T47D (cell line): Measurements from ENCODE around the gene UFD1.
"Not testable (repeated sequence)": the region's sequence is repeated elsewhere in the genome, so short reads cannot be mapped to it uniquely, and the experiment has no call there.

Experiments
- DNase-seq, 2 experiments: peaks; one replicate each; pipeline versions ENCODE4 v3.0.0 to v3.0.0-alpha.2; 2011 to 2012; ENCODE audit warnings: low read depth in 1 of 2, low spot score in 1 of 2
- JUND ChIP-seq: IDR thresholded peaks from 2 replicates; pipeline ENCODE4 v1.6.1; 2012; ENCODE audit warnings: low read depth
- in situ Hi-C: cut with HindIII; loops from 2 replicates; pipeline ENCODE4 v1.10.0; 2016; ENCODE audit warnings: low sequenced_read_pairs, low pct_unique_long_range_greater_than_20kb

UFD1 gene

DNA sequence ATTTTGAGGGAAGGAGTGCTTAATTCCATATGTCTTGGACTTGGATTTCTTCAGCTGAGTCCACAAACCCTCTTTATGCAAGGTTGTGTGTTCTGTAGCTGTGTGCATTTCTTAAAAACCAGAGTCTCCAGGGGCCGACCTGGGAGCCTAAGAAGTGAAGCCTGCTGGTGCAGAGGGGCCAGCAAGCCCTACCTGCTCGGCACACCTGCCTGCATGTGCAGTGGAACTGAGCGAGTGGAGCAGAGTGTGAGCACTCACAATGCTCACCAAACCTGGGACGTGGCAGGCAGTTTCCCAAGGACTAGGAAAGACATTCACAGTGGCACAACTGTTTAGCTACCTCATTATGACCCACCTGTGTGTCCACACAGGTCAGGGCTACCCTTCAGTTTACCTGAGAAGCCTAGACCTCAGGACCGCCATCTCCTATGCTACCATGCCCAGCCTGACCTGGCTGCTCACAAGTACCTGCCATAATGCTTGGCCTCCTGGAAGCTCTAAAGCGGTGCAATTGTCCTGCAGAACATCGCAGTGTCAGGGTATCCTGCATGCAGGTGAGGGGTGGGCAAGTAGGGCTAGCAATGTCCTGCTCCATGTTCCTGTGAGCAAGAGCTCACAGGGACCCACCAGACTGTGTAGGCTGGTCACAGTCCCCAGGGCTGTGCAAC lies 35.3 kb downstream of the UFD1 start:
- in situ Hi-C loops, result no loop called here
- no peak for DNase-seq
- no peak for TF ChIP-seq JUND

GRCh38 chr22:19442166-19442565 lies 36.8 kb downstream of the UFD1 start:
- in situ Hi-C loops, result no loop called here
- TF ChIP-seq JUND, result no peak

DNA sequence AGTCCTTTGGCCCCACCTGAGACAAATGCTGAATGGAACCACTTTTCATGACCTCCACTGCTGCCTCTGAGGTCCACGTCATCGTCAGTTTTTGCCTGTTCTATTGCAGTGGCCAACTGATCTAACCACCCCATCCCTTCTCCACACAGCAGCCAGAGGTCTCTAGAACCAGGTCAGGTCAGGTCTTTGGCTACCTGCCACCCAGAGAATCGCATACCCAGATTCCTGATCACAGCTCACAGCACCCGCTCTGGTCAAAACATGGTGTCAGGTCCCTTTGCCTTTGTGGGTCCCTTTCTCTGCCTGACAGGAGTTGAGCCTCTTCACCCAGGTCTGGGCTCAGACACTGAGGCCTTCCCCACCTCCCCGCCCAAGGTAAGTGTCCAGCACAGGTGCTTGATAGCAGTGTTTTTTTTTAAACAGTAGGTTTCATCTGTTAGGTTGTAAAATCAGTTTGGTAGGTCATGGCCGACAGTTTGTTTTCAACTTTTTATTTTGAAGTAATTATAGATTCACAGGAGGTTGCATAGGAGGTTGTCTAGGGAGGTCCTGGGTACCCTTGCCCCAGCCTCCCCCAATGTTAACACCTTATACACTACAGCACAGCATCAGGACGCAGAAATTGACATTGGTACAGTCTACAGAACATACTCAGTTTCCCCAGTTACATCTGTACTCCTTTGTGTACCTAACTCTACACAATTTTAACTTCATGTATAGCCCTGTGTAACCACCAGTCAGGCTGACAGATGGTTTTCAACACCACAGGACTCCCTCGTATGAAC lies 38.4 kb downstream of the UFD1 start:
- in situ Hi-C loops, result no loop called here
- TF ChIP-seq JUND, result no peak
- no peak for DNase-seq

More at GRCh38 chr22:19442166-19442565, 36.8 kb downstream of the UFD1 start:
- no peak for DNase-seq

- DNase-seq, result no peak
- in situ Hi-C loops, result no loop called here
- no peak for TF ChIP-seq JUND
These were observed 40.7 kb downstream of the UFD1 start for GRCh38 chr22:19438298-19438697.

DNA sequence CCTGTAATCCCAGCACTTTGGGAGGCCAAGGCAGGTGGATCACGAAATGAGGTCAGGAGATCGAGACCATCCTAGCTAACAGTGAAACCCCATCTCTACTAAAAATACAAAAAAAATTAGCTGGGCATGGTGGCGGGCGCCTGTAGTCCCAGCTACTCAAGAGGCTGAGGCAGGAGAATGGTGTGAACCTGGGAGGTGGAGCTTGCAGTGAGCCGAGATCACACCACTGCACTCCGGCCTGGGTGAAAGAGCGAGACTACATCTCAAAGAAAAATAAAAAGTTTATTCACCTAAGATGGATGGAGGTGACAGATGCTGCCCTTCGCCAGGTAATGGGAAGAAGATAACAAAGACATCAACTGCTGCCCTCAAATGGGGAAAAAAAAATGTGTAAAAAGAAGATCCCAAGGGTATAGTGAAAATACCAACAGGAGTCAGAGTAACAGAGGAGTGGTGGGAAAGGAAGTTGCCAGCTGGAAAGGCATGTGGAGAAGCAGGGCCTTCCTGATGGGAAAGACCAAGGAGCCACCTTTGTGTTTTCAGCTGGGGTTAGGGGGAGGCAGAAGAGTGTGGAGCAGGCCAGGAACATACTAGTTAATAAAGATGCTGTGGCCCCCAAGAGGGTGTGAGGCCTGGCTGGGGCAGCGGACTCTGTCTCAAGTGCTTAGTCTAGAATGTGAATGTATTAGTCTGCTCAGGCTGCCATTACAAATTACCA lies 42.4 kb downstream of the UFD1 start:
- in situ Hi-C loops, result not testable (repeated sequence)

DNA sequence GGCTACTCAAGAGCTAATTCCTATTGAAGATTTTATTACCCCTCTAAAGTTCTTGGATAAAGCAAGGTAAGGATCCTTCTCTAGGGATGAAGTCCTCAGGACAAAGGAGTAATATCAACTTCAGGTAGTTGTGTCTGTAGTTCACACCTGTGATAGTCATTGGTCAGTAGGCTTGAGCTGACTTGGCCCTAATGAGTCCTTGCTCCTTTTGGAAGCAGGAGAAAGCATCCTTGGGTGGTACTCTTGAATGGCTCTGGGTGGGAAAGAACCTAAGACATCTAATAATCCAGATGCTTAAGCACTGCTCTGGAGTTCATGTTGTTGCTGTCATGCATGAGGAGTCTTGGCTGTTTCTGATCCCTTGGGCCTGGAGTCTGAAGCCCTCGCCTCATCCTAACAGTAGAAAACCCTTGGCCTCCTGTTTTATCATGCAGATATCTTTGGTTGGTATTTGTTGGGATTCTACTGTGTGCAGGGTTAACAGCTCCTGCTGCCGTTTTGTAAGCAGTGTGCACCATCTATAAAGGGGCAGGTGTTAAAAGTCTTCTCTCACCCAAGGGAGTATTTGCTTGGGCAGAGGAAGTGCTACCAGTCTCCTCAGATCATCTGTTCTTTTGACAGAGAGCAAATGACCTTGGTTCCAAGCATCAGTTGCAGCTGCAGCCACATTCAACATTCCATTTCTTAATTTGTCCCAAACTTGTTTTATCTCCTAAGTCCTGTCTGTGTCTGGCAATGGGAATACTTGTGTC lies 44.0 kb downstream of the UFD1 start:
- no peak for TF ChIP-seq JUND
- in situ Hi-C loops, result no loop called here
- no peak for DNase-seq

More for the DNA sequence above, 42.4 kb downstream of the UFD1 start:
- not testable (repeated sequence) for DNase-seq

DNA sequence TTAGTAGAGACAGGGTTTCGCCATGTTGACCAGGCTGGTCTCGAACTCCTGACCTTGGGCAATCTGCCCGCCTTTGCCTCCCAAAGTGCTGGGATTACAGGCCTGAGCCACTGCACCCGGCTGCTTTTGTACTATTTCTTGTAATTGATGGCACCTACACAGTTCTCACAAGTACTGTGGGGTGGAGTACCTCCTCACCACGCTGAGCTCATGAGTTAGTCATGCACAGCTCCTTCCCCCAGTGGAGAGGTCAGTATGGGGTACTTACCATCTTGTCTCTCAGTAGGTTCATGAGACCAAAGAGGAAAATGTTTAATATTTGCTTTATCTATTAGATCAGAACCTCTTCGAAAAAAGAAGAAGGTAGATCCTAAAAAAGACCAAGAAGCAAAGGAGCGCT lies 44.6 kb downstream of the UFD1 start:
- in situ Hi-C loops, result no loop called here
- TF ChIP-seq JUND, result no peak

DNA sequence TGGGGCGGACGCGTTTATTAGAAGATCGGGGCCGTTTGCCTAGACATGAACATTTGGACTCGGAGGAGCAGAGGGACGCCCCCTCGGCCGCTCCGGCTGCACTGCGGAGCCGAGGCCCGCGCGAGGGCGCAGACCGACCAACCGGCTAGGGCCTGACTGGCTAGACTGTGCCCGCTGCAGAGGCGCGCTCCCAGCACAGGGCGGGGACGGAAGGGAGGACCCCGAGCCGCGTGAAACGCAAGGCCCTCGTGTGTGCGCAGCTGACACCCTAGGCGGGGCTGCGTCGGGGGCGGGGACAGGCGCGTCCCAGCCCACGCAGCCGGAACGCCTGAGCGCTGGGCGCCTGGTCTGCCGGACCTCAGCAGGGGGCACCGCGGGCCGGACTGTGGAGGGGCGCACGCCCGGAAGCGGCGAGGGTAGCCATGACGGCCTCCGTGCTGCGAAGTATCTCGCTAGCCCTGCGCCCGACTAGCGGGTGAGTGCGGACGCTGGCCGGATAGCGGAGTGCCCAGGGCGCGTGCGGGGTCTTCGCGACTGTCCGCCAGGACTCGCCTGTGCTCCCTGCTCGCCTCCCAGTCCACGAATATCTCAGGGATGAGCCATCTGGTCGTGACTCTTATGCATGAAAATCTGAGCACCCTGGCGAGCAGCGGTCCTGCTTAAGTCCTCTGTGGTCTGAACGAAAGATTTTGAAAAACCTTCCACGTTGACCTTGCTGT lies 46.7 kb downstream of the UFD1 start, which contains the start of gene MRPL40:
TSS of gene MRPL40 (plus strand) at position 413 of the 719 bp plus-strand sequence. CDS start at position 423, 10 bp downstream.
- no peak for TF ChIP-seq JUND
- in situ Hi-C loops, result no loop called here
- DNase-seq, result peak; percentile 86 to 93

More for the DNA sequence above, 44.6 kb downstream of the UFD1 start:
- no peak for DNase-seq

GRCh38 chr22:19431649-19432132 lies 47.3 kb downstream of the UFD1 start, which contains the start of gene HIRA:
Gene HIRA, minus strand, starts transcription at chr22:19431733. Its CDS starts 257 bp downstream, at chr22:19431476.
- no peak for TF ChIP-seq JUND
- in situ Hi-C loops, result no loop called here
- DNase-seq, result peak; percentile 34 to 76

- in situ Hi-C loops, result no loop called here
- DNase-seq, result peak in 1 of 2 experiments; percentile 23
- no peak for TF ChIP-seq JUND
These were observed 48.0 kb downstream of the UFD1 start for GRCh38 chr22:19430890-19431541.
